ENCODE data around the gene CTNNA3. TPM values are rescaled to one million over a fixed set of nuclear protein-coding genes. Genes with fewer than 3 reads are reported as not detected.
A peak's percentile ranks its signal among the peaks of the same experiment; 100 is the strongest.
"Not testable (repeated sequence)": the region's sequence is repeated elsewhere in the genome, so short reads cannot be mapped to it uniquely, and the experiment has no call there.

CTNNA3 gene
- total and polyA plus RNA-seq, 9 donors, result 4.1 to 18.8 (median 6.3) TPM

DNA sequence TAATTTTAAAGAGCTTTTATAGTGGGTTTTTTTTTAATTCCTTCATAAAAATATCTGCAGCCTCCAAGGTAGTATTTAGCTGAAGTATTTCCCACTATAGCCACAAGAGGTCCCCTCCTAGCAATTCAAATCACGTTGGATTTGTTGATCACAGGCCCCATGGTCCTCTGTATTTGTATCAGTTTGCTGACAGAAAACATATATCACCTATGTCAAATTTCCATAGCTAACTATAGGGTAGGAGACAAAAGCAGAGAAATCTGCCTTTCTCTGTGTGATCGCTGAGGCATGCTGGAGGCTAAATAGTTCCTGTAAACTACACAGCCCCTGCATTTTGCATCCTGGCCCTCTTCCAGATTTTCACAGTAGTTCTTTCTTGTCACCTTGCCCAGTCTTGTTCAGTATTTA, 1.7 kb upstream of the CTNNA3 start:
- Histone ChIP-seq H3K27me3 (ENCODE audit: control insufficient read depth, insufficient read depth, low read length) (no peaks in the 10 kb centered on the region), H3K9me3 (replicated peaks; ENCODE audit: control insufficient read depth, low read depth, low read length) (no peaks in the 10 kb centered on the region), H3K4me3 (ENCODE audit: low read length) (no peak overlapping the region), H3K27ac (ENCODE audit: low read length) (no peak overlapping the region), H3K4me1 (ENCODE audit: control insufficient read depth, insufficient read depth, low read length) (peaks cover 2% of the 10 kb centered on the region), H3K36me3 (ENCODE audit: control insufficient read depth, insufficient read depth, low read length) (no peaks in the 10 kb centered on the region)
- peak; percentile 74 for DNase-seq
- WGBS (ENCODE audit: insufficient coverage), result no CpG with 5 or more reads among the region's 2 CpGs

DNA sequence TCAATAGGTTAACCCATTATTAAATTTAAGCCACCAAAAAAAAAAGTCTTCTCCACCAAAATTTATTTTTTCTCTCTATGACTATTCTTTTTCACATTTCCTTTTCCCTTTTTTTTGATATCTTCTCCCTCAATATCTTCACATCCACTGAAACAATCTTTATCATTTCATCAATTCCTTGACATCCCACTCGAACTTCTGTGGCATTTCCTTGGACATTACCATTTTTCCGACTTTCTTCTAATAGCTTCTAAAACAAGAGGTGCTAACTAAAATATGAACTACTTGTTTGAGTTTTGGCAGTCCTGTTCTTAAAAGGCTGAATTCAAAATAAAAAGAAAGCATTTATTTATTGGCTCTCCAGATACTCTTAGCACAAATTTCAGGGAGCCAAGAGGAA, 684 bp upstream of the CTNNA3 start:
- Histone ChIP-seq H3K36me3 (ENCODE audit: control insufficient read depth, insufficient read depth, low read length) (no peaks in the 10 kb centered on the region), H3K4me1 (ENCODE audit: control insufficient read depth, insufficient read depth, low read length) (peaks cover 2% of the 10 kb centered on the region), H3K27ac (ENCODE audit: low read length) (no peak overlapping the region), H3K27me3 (ENCODE audit: control insufficient read depth, insufficient read depth, low read length) (no peaks in the 10 kb centered on the region), H3K9me3 (replicated peaks; ENCODE audit: control insufficient read depth, low read depth, low read length) (no peaks in the 10 kb centered on the region), H3K4me3 (ENCODE audit: low read length) (no peak overlapping the region)
- WGBS (ENCODE audit: insufficient coverage), result no CpG with 5 or more reads among the region's 2 CpGs
- DNase-seq, result no peak

DNA sequence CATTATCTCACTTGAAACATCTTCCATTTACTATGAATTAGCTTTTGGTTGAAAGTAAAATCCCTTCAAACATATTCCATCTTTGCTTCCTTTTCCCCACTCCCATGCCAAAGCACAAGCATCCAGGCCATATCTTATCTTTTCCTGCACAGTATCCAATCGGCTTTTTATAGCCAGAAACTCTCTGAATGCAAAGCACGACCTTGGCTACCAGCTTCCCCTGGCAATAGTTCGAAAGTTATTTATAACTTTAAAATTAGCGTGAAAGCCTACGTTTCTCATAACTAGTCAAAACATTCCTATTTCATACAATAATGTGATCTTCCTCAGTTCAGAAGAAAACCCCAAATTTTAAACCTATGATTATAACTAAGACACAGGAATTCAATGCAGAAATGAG, 440 bp downstream of the CTNNA3 start:
- Histone ChIP-seq H3K36me3 (ENCODE audit: control insufficient read depth, insufficient read depth, low read length) (no peaks in the 10 kb centered on the region), H3K27ac (ENCODE audit: low read length) (no peak overlapping the region), H3K27me3 (ENCODE audit: control insufficient read depth, insufficient read depth, low read length) (no peaks in the 10 kb centered on the region), H3K4me3 (ENCODE audit: low read length) (no peak overlapping the region), H3K4me1 (ENCODE audit: control insufficient read depth, insufficient read depth, low read length) (peaks cover 2% of the 10 kb centered on the region), H3K9me3 (replicated peaks; ENCODE audit: control insufficient read depth, low read depth, low read length) (no peaks in the 10 kb centered on the region)
- 34% methylated on average over 4 of the region's 5 CpGs for WGBS (ENCODE audit: insufficient coverage)
- DNase-seq, result peak; percentile 12

DNA sequence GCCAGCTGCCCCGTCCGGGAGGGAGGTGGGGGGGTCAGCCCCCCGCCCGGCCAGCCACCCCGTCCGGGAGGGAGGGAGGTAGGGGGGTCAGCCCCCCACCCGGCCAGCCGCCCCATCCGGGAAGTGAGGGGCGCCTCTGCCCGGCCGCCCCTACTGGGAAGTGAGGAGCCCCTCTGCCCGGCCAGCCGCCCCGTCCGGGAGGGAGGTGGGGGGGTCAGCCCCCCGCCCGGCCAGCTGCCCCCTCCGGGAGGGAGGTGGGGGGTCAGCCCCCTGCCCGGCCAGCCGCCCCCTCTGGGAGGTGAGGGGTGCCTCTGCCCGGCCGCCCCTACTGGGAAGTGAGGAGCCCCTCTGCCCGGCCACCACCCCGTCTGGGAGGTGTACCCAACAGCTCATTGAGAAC, 4.1 kb downstream of the CTNNA3 start:
- not testable (repeated sequence) for H3K36me3 ChIP-seq (ENCODE audit: control insufficient read depth, insufficient read depth, low read length); H3K9me3 ChIP-seq (replicated peaks; ENCODE audit: control insufficient read depth, low read depth, low read length); DNase-seq; H3K27ac ChIP-seq (ENCODE audit: low read length); H3K4me3 ChIP-seq (ENCODE audit: low read length); H3K27me3 ChIP-seq (ENCODE audit: control insufficient read depth, insufficient read depth, low read length); H3K4me1 ChIP-seq (ENCODE audit: control insufficient read depth, insufficient read depth, low read length)
- no CpG with 5 or more reads among the region's 25 CpGs for WGBS (ENCODE audit: insufficient coverage)

DNA sequence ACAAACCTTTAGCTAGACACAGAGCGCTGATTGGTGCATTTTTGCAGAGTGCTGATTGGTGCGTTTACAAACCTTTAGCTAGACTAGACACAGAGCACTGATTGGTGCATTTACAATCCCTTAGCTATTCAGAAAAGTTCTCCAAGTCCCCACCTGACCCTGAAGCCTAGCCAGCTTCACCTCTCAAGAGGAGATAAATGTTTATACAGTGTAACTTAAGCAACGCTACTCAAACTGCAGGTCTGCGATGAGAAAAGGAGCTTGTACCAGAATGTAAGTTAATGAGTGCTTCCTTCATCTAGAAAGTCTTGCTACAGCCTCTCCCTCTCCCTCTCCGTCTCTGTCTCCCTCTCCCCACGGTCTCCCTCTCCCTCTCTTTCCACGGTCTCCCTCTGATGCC, 5.5 kb downstream of the CTNNA3 start:
- H3K4me1 ChIP-seq (ENCODE audit: control insufficient read depth, insufficient read depth, low read length); H3K27me3 ChIP-seq (ENCODE audit: control insufficient read depth, insufficient read depth, low read length); H3K4me3 ChIP-seq (ENCODE audit: low read length); H3K9me3 ChIP-seq (replicated peaks; ENCODE audit: control insufficient read depth, low read depth, low read length); DNase-seq; H3K27ac ChIP-seq (ENCODE audit: low read length); H3K36me3 ChIP-seq (ENCODE audit: control insufficient read depth, insufficient read depth, low read length): not testable (repeated sequence)
- no CpG with 5 or more reads among the region's 7 CpGs for WGBS (ENCODE audit: insufficient coverage)

DNA sequence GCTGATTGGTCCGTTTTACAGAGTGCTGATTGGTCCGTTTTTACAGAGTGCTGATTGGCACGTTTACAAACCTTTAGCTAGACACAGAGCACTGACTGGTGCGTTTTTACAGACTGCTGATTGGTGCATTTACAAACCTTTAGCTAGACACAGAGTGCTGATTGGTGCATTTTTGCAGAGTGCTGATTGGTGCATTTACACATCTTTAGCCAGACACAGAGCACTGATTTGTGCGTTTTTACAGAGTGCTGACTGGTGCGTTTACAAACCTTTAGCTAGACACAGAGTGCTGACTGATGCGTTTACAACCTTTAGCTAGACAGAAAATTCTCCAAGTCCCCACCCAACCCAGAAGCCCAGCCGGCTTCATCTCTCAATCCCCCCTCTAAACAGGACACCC, 11.9 kb downstream of the CTNNA3 start:
- H3K4me1 ChIP-seq (ENCODE audit: control insufficient read depth, insufficient read depth, low read length); H3K36me3 ChIP-seq (ENCODE audit: control insufficient read depth, insufficient read depth, low read length); H3K4me3 ChIP-seq (ENCODE audit: low read length); H3K27ac ChIP-seq (ENCODE audit: low read length); H3K27me3 ChIP-seq (ENCODE audit: control insufficient read depth, insufficient read depth, low read length); DNase-seq: not testable (repeated sequence)
- peaks cover 11% of the 10 kb centered on the region for H3K9me3 ChIP-seq (replicated peaks; ENCODE audit: control insufficient read depth, low read depth, low read length)
- 95% methylated on average over 8 of the region's 8 CpGs for WGBS (ENCODE audit: insufficient coverage)

DNA sequence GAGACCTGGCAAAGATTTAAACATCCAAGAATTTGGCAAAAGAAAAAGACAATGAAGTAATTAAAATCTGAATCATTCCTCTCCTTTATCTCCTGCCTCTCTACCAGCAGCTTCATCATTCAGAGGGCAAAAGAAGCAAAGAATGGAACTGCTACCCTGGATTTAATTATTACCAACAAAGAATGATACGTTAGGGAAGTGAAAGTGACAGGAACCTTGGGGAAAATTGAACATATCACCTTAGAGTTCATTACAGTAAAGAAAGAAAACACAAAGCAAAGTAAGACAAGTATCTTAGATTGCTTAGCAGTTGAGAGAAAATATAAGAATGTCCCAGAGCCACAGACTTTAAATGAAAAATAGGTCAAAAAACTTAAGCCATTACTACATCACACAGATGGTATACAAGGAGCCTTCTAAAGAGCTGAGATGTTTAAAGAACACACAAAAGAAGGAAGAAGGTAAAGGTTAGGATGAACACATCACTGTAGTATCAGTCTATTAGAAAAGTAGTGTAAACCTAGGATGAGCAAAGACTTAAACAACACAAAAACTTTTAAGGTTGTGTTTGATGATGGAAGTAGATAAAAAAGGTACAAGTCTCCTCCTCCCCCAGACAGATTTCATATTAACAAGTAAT, 17.5 kb downstream of the CTNNA3 start:
- Histone ChIP-seq H3K4me1 (ENCODE audit: control insufficient read depth, insufficient read depth, low read length) (no peaks in the 10 kb centered on the region), H3K27ac (ENCODE audit: low read length) (no peak overlapping the region), H3K4me3 (ENCODE audit: low read length) (no peak overlapping the region), H3K9me3 (replicated peaks; ENCODE audit: control insufficient read depth, low read depth, low read length) (peaks cover 2% of the 10 kb centered on the region), H3K27me3 (ENCODE audit: control insufficient read depth, insufficient read depth, low read length) (no peaks in the 10 kb centered on the region), H3K36me3 (ENCODE audit: control insufficient read depth, insufficient read depth, low read length) (no peaks in the 10 kb centered on the region)
- no peak for DNase-seq
- WGBS (ENCODE audit: insufficient coverage), result no CpG with 5 or more reads among the region's 1 CpG

DNA sequence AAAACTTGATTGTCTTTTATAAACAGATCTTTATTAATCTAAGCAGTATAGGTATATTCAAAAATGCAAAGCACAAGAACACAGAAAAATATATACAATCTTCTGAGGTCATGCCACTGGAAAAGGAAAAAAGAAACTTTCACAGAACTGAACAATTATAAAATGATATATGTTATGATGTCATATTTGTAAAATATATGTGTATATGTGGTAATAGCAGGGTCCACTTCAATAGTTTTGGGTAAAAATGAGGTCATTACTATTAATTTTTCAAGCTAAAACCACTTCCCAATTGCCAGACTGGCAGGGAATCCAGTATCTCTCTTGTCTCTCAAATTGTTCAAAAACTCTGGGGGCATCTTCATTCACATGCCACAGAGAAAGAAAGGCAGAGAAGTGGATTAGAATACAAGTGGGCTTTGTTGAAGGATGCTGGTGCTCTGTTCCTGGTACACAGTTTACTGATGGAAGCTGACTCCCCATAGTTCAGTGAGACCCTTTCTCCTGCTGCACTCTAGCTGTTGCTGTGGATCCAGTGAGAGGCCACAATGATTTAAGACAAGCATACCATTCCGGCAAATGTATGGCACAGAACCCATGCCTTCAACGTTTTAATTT, 19.7 kb downstream of the CTNNA3 start:
- H3K4me3 ChIP-seq (ENCODE audit: low read length), result no peak overlapping the region
- no peaks in the 10 kb centered on the region for H3K27me3 ChIP-seq (ENCODE audit: control insufficient read depth, insufficient read depth, low read length)
- H3K9me3 ChIP-seq (replicated peaks; ENCODE audit: control insufficient read depth, low read depth, low read length), result no peaks in the 10 kb centered on the region
- no peak overlapping the region for H3K27ac ChIP-seq (ENCODE audit: low read length)
- no peaks in the 10 kb centered on the region for H3K4me1 ChIP-seq (ENCODE audit: control insufficient read depth, insufficient read depth, low read length)
- WGBS (ENCODE audit: insufficient coverage), result 78% methylated on average over 1 of the region's 2 CpGs
- no peak for DNase-seq
- H3K36me3 ChIP-seq (ENCODE audit: control insufficient read depth, insufficient read depth, low read length), result no peaks in the 10 kb centered on the region

DNA sequence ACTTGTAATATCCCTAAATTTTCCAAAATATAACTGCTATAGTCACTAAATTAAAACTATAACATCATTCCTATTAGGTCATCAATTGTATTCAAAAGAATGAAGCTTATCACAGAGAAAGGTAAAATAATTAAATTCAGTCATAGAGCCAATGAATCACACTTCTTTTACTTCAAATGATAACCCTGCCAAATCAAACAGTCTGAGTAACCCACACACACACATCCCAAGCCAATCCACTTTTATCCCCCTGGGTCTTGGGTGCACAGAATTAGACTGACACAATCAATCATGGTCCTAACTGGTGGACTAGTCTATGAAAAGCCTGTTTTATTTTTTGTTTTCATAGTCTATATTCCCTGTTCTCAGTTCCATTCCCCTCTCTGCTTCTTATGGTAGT, 25.6 kb downstream of the CTNNA3 start:
- H3K27ac ChIP-seq (ENCODE audit: low read length), result no peak overlapping the region
- no peaks in the 10 kb centered on the region for H3K9me3 ChIP-seq (replicated peaks; ENCODE audit: control insufficient read depth, low read depth, low read length)
- H3K4me1 ChIP-seq (ENCODE audit: control insufficient read depth, insufficient read depth, low read length), result no peaks in the 10 kb centered on the region
- no peaks in the 10 kb centered on the region for H3K27me3 ChIP-seq (ENCODE audit: control insufficient read depth, insufficient read depth, low read length)
- no peak overlapping the region for H3K4me3 ChIP-seq (ENCODE audit: low read length)
- no peak for DNase-seq
- no peaks in the 10 kb centered on the region for H3K36me3 ChIP-seq (ENCODE audit: control insufficient read depth, insufficient read depth, low read length)

DNA sequence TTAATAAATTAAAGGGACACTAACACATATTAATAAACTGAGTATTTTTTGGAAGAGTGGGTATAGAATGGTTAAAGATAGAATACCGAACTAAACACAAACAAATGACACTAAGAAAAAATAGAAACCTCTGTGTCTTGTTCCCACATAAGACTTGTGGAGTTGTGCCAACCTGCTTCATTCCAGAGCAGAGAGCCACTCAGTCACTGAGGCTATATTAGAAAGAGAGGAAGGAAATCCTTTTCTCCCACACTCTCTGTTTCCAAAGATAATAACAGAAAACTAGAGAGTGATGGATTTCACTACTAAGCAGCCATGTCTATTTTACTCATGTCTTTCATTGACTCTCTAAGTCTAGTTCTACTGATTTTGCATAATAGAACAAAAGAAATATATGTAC, 26.0 kb downstream of the CTNNA3 start:
- H3K27ac ChIP-seq (ENCODE audit: low read length), result no peak overlapping the region
- H3K36me3 ChIP-seq (ENCODE audit: control insufficient read depth, insufficient read depth, low read length), result no peaks in the 10 kb centered on the region
- H3K4me1 ChIP-seq (ENCODE audit: control insufficient read depth, insufficient read depth, low read length), result no peaks in the 10 kb centered on the region
- H3K27me3 ChIP-seq (ENCODE audit: control insufficient read depth, insufficient read depth, low read length), result no peaks in the 10 kb centered on the region
- WGBS (ENCODE audit: insufficient coverage), result no CpG with 5 or more reads among the region's 1 CpG
- DNase-seq, result peak; percentile 31
- H3K4me3 ChIP-seq (ENCODE audit: low read length), result no peak overlapping the region
- H3K9me3 ChIP-seq (replicated peaks; ENCODE audit: control insufficient read depth, low read depth, low read length), result no peaks in the 10 kb centered on the region

DNA sequence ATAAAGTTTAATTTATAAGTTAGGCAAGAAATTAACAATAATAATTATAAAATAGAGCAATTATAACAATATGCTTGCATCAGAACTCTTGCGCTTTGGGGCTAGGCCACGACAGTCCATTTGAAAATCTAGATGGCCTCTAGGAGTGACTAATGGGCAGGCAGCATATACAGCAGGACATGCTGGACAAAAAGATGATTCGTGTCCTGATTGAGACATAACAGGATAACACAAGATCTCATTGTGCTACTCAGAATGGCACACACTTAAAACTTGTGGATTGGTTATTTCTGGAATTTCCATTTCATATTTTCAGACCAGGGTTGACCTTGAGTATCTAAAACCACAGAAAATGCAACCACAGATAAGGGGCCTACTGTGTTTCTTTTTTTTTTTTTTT, 27.5 kb downstream of the CTNNA3 start:
- H3K4me3 ChIP-seq (ENCODE audit: low read length), result no peak overlapping the region
- WGBS (ENCODE audit: insufficient coverage), result 100% methylated on average over 1 of the region's 3 CpGs
- H3K4me1 ChIP-seq (ENCODE audit: control insufficient read depth, insufficient read depth, low read length), result no peaks in the 10 kb centered on the region
- no peaks in the 10 kb centered on the region for H3K9me3 ChIP-seq (replicated peaks; ENCODE audit: control insufficient read depth, low read depth, low read length)
- H3K27ac ChIP-seq (ENCODE audit: low read length), result no peak overlapping the region
- no peaks in the 10 kb centered on the region for H3K27me3 ChIP-seq (ENCODE audit: control insufficient read depth, insufficient read depth, low read length)
- no peaks in the 10 kb centered on the region for H3K36me3 ChIP-seq (ENCODE audit: control insufficient read depth, insufficient read depth, low read length)
- DNase-seq, result no peak

Measured in muscle of leg (tissue), 11 donors.